Adipose tissue (tissue), 3 donors: ENCODE results near the gene H1-8. TPM values are rescaled to one million over a fixed set of nuclear protein-coding genes. Genes with fewer than 3 reads are reported as not detected.
"Not testable (repeated sequence)": the region's sequence is repeated elsewhere in the genome, so short reads cannot be mapped to it uniquely, and the experiment has no call there.

ENCODE experiments used
- H3K27ac ChIP-seq: one replicate; pipeline ENCODE4 v1.5.1; 2013; ENCODE audit warnings: low read depth, low read length
- WGBS, 3 donors: extraction: QIAGEN DNeasy Blood & Tissue Kit; methylation state at CpG; one replicate each; pipeline ENCODE4 v1.1.7; 2013; 5-methylcytosine and 5-hydroxymethylcytosine counted together
- polyA plus RNA-seq, 3 donors: library from polyadenylated mRNA; stranded (reverse); fragments of 200-250 nt; gene quantifications; one replicate each; pipeline ENCODE4 v1.2.3, GENCODE V29; 2013
- donor health status: healthy with polysubstance abuse.
- donor health status: Bipolar disorder and iron deficiency.
- donor health status: healthy.

The H1-8 gene
- polyA plus RNA-seq, 3 donors = not detected

DNA sequence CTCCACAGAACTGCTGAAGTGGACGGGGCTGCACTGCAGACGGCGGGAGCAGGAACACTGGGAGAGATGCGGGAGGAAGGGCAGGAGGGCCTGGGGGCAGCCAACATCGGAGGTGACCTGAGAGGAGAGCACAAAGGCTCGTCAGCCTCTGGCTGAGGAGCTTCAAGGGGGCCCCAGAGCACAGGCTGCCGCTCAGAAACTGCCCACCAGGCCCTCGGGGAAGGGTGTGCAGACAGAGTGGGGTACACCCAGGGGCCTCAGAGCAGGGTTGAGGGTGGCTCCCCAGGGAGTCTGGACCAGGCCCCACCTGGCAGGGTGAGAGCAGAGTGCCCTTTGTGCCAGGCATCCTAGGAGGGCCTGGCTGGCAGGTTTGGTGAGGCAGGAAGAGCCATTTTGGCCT is 29.3 kb upstream of the H1-8 start:
- WGBS, 3 donors = 92 to 95% (median 94%) methylated on average over 8 of the region's 8 CpGs

DNA sequence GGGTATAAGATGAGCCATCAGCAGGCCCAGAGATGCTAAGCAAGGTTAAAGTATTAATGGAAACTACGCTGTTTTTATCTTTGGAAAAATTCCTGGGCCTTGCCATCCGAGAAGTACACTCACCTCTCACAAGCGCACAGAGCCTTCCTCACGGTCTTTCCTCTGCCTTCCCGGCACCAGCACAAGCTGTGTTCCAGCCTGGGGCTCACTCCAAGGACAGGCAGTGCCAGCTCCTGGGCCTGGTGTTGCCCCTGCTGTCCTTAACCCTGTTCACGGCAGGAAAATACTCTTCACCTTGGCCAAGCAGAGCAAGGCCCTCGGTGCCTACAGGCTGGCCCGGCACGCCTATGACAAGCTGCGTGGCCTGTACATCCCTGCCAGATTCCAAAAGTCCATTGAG is 28.9 kb upstream of the H1-8 start:
- WGBS, 3 donors = 92 to 98% (median 95%) methylated on average over 10 of the region's 10 CpGs
- H3K27ac ChIP-seq = no peak overlapping the region

More for the DNA sequence above, 29.3 kb upstream of the H1-8 start:
- H3K27ac ChIP-seq = no peak overlapping the region

DNA sequence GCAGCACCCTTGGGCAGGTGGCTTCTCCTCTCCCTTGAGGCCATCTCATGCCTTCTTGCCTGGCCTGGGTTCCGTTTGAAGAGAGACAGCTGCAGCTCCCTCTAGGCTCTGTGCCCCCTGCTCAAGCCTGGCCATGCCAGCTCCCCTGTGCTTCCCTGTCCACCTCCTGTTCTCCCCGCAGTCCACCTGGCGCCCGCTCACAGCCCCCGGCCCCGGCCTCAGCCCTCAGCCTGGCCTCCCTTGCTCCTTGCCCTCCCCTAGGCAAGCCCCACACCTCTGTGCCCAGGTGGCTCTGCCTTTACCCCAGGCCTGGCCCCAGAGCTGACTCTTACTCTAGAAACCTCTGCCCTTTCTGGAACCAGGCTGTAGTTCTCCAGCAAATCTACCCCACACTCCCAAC is 28.4 kb upstream of the H1-8 start:
- no peak overlapping the region for H3K27ac ChIP-seq
- WGBS, 3 donors = 95 to 97% (median 96%) methylated on average over 6 of the region's 6 CpGs

- WGBS, 3 donors = 90 to 94% (median 93%) methylated on average over 15 to 18 of the region's 25 CpGs
- H3K27ac ChIP-seq = not testable (repeated sequence)
Measured at GRCh38 chr3:129515108-129515820, 27.7 kb upstream of the H1-8 start.

DNA sequence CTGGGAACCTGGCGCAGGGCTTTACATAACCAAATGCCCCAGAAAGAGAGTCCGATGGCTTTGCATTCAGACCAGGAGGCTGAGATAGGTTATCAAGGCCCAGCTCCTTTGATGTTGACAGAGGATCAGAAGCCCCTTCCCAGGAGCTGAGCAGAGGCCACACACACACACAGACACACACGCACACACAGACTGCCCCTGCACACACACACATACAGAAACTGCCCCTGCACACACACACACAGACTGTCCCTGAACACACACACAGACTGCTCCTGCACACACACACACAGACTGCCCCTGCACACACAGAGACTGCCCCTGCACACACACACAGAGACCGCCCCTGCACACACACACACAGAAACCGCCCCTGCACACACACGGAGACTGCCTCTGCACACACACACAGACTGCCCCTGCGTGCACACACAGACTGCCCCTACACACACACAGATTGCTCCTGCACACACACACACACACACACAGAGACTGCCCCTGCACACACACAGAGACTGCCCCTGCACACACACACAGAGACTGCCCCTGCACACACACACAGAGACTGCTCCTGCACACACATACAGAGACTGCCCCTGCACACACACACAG is 27.0 kb upstream of the H1-8 start:
- 91 to 94% (median 93%) methylated on average over 7 of the region's 7 CpGs for WGBS, 3 donors
- H3K27ac ChIP-seq = not testable (repeated sequence)

DNA sequence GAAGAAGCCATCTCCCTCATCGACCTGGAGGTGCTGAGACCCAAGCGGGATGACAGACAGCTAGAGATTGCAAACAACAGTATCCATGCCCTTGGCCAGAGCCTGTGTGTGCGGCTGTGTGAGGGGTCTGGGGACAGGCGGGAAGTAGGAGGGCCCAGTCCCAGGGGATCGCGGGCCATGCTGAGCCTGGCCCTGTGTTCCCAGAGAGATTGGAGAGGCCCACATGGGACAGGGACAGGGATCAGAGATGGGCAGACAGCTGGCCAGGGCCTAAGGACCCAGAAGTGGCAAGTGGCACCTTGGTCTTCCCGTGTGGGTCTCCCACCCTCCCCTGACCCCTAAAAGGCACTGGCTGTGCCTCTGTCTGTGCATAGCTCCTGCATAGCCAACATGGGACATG is 25.5 kb upstream of the H1-8 start:
- WGBS, 3 donors = 85 to 92% (median 90%) methylated on average over 7 of the region's 7 CpGs
- H3K27ac ChIP-seq = no peak overlapping the region

DNA sequence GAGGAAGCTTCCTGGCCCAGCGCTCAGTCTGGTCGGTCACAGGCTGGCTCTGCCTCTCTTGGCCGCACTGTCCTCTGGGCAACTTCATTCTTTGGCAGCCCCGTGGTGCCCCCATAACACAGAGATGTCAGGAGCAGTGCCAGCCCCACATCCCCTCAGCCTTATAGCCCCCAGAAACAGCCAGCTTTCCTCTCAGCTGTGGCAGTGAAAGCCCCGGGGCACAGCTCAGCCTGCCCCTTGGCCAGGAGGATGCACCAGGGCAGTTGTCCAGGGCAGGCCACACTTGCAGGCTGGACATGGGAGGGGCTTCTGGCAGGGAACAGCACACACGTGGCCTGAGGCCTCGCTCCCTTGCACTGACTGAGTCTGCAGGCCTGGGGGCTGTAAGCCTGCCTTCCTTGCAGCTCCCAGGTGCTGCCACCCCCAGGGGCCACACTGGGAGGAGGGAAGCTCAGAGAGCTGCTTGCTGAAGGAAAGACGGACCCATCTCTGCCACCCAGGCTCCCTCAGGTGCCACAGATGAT is 24.9 kb upstream of the H1-8 start:
- no peak overlapping the region for H3K27ac ChIP-seq
- WGBS, 3 donors = 78 to 89% (median 84%) methylated on average over 8 of the region's 8 CpGs

GRCh38 chr3:129518581-129518980 is 24.4 kb upstream of the H1-8 start:
- WGBS, 3 donors = 96 to 98% (median 98%) methylated on average over 8 of the region's 8 CpGs

GRCh38 chr3:129519449-129519848 is 23.5 kb upstream of the H1-8 start:
- 95 to 97% (median 97%) methylated on average over 10 of the region's 10 CpGs for WGBS, 3 donors
- H3K27ac ChIP-seq = no peak overlapping the region

More at GRCh38 chr3:129518581-129518980, 24.4 kb upstream of the H1-8 start:
- H3K27ac ChIP-seq = no peak overlapping the region

- WGBS, 3 donors = 92 to 94% (median 92%) methylated on average over 15 of the region's 15 CpGs
- H3K27ac ChIP-seq = no peak overlapping the region
Measured at GRCh38 chr3:129519896-129520715, 22.9 kb upstream of the H1-8 start.

GRCh38 chr3:129520960-129521359 is 22.0 kb upstream of the H1-8 start:
- WGBS, 3 donors = 70 to 87% (median 82%) methylated on average over 4 of the region's 4 CpGs
- H3K27ac ChIP-seq = no peak overlapping the region

GRCh38 chr3:129521611-129522010 is 21.4 kb upstream of the H1-8 start:
- 76 to 82% (median 81%) methylated on average over 8 of the region's 8 CpGs for WGBS, 3 donors

GRCh38 chr3:129522953-129523352 is 20.0 kb upstream of the H1-8 start:
- 90 to 93% (median 92%) methylated on average over 5 of the region's 5 CpGs for WGBS, 3 donors

More at GRCh38 chr3:129521611-129522010, 21.4 kb upstream of the H1-8 start:
- no peak overlapping the region for H3K27ac ChIP-seq

DNA sequence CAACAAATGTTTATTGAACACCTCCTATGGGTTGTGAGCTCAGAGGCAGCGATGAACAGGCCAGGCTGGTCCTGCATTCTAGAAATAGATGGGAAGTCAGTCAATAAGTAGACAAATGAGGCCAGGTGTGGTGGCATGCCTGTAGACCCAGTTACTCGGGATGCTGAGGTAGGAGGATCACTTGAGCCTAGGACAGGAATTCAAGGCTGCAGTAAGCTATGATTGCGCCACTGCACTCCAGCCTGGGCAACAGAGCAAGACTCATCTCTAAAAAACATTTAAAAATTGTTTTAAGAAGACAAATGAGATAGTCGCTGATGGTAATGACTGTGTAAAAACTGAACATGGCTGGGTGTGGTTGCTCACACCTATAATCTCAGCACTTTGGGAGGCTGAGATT is 18.9 kb upstream of the H1-8 start:
- no peak overlapping the region for H3K27ac ChIP-seq
- WGBS, 3 donors = 75 to 90% (median 85%) methylated on average over 4 of the region's 4 CpGs

More at GRCh38 chr3:129522953-129523352, 20.0 kb upstream of the H1-8 start:
- H3K27ac ChIP-seq = no peak overlapping the region

- H3K27ac ChIP-seq = no peak overlapping the region
- 74 to 80% (median 79%) methylated on average over 8 of the region's 8 CpGs for WGBS, 3 donors
Measured at GRCh38 chr3:129525341-129525968, 17.5 kb upstream of the H1-8 start.

- H3K27ac ChIP-seq = no peak overlapping the region
- 78 to 86% (median 81%) methylated on average over 12 of the region's 12 CpGs for WGBS, 3 donors
Measured at GRCh38 chr3:129526121-129526900, 16.7 kb upstream of the H1-8 start.

DNA sequence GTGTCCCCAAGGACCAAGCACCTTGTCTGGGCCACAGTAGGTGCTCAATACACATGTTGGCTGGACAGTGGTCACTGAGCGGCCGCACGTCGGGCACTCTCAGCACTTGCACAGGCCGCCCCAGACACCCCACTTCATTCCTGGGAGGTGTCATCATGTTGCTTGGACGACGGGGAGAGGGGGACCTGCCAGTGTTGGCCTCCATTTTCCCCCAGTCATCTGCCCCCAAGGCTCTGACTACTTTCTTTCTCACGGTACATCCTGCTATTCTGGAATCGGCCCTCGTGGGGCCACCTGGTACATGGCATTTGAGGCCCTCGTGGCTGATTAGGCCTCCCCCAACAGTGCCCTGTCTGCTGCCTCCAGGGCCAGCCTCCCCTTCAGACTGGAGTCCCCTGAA is 15.7 kb upstream of the H1-8 start:
- no peak overlapping the region for H3K27ac ChIP-seq
- 92 to 93% (median 92%) methylated on average over 11 of the region's 11 CpGs for WGBS, 3 donors

DNA sequence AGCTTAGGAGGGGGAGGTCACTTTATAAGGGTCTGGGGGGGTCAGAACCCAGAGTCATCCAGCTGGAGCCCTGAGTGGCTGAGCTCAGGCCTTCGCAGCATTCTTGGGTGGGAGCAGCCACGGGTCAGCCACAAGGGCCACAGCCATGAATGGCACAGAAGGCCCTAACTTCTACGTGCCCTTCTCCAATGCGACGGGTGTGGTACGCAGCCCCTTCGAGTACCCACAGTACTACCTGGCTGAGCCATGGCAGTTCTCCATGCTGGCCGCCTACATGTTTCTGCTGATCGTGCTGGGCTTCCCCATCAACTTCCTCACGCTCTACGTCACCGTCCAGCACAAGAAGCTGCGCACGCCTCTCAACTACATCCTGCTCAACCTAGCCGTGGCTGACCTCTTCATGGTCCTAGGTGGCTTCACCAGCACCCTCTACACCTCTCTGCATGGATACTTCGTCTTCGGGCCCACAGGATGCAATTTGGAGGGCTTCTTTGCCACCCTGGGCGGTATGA is 14.3 kb upstream of the H1-8 start, which contains the start of gene RHO:
Gene RHO (plus strand): TSS at position 51 of the 512 bp plus-strand sequence. CDS start 95 bp downstream, at position 146.
- WGBS, 3 donors = 91 to 94% (median 93%) methylated on average over 18 of the region's 18 CpGs
- H3K27ac ChIP-seq = no peak within 1 kb of the TSS
